Measurements from ENCODE around the gene ING5. TPM values are rescaled to one million over a fixed set of nuclear protein-coding genes. Genes with fewer than 3 reads are reported as not detected.

ING5 gene
- total RNA-seq, 2 donors from 2014 or later: 27.3 to 64.8 TPM

- H3K4me1 ChIP-seq (ENCODE audit: control insufficient read depth in 1 of 2, low read depth in 2 of 2): no peaks in the 10 kb centered on the region
- ATAC-seq (ENCODE audit: insufficient number of reproducible peaks, low FRiP score, low read depth): no peak
Observed at GRCh38 chr2:241762321-241762932, 60.6 kb downstream of the ING5 start.

GRCh38 chr2:241762933-241763369 lies 61.1 kb downstream of the ING5 start:
- no peaks in the 10 kb centered on the region for H3K9me3 ChIP-seq
- H3K27me3 ChIP-seq (replicated peaks; ENCODE audit: insufficient read depth): no peaks in the 10 kb centered on the region
- no peak overlapping the region for H3K4me3 ChIP-seq
- H3K27ac ChIP-seq: no peak overlapping the region
- ATAC-seq (ENCODE audit: insufficient number of reproducible peaks, low FRiP score, low read depth) (no peak), DNase-seq (ENCODE audit: low spot score) (no peak)
- no peaks in the 10 kb centered on the region for H3K4me1 ChIP-seq (ENCODE audit: control insufficient read depth in 1 of 2, low read depth in 2 of 2)
- H3K36me3 ChIP-seq: peaks cover 16% of the 10 kb centered on the region
- no peak for TF ChIP-seq CTCF (IDR thresholded peaks at IDR 0.05)

More at GRCh38 chr2:241762321-241762932, 60.6 kb downstream of the ING5 start:
- DNase-seq (ENCODE audit: low spot score): no peak
- H3K4me3 ChIP-seq: no peak overlapping the region
- H3K9me3 ChIP-seq: no peaks in the 10 kb centered on the region
- no peak overlapping the region for H3K27ac ChIP-seq
- H3K36me3 ChIP-seq: peaks cover 17% of the 10 kb centered on the region
- H3K27me3 ChIP-seq (replicated peaks; ENCODE audit: insufficient read depth): no peaks in the 10 kb centered on the region
- no peak for TF ChIP-seq CTCF (IDR thresholded peaks at IDR 0.05)

GRCh38 chr2:241763551-241764274 lies 61.9 kb downstream of the ING5 start:
- no peaks in the 10 kb centered on the region for H3K9me3 ChIP-seq
- H3K27me3 ChIP-seq (replicated peaks; ENCODE audit: insufficient read depth): no peaks in the 10 kb centered on the region
- no peak overlapping the region for H3K4me3 ChIP-seq
- H3K4me1 ChIP-seq (ENCODE audit: control insufficient read depth in 1 of 2, low read depth in 2 of 2): no peaks in the 10 kb centered on the region
- H3K27ac ChIP-seq: no peak overlapping the region
- DNase-seq (ENCODE audit: low spot score) (no peak), ATAC-seq (ENCODE audit: insufficient number of reproducible peaks, low FRiP score, low read depth) (no peak)
- TF ChIP-seq CTCF (IDR thresholded peaks at IDR 0.05): no peak
- peaks cover 16% of the 10 kb centered on the region for H3K36me3 ChIP-seq

GRCh38 chr2:241764275-241765241 lies 62.7 kb downstream of the ING5 start:
- Histone ChIP-seq H3K4me1 (ENCODE audit: control insufficient read depth in 1 of 2, low read depth in 2 of 2) (no peaks in the 10 kb centered on the region), H3K9me3 (no peaks in the 10 kb centered on the region), H3K4me3 (no peak overlapping the region), H3K36me3 (peaks cover 16% of the 10 kb centered on the region), H3K27me3 (replicated peaks; ENCODE audit: insufficient read depth) (no peaks in the 10 kb centered on the region), H3K27ac (no peak overlapping the region)
- TF ChIP-seq CTCF (IDR thresholded peaks at IDR 0.05): no peak
- ATAC-seq (ENCODE audit: insufficient number of reproducible peaks, low FRiP score, low read depth) (no peak), DNase-seq (ENCODE audit: low spot score) (no peak)

Data from thoracic aorta (tissue), 2 donors.